ENCODE data around the gene FMN1. TPM values are rescaled to one million over a fixed set of nuclear protein-coding genes. Genes with fewer than 3 reads are reported as not detected.

Gene FMN1
- total RNA-seq, 4 donors from 2014 or later = 32.6 to 102 (median 63.0) TPM

- no peak overlapping the region for H3K4me3 ChIP-seq
Measured at GRCh38 chr15:33096134-33096533, 98.4 kb downstream of the FMN1 start.

GRCh38 chr15:33095641-33096040 lies 98.9 kb downstream of the FMN1 start:
- TF ChIP-seq CTCF (IDR thresholded peaks at IDR 0.05) (no peak), EP300 (IDR thresholded peaks at IDR 0.05; ENCODE audit: low read depth) (no peak), POLR2A (IDR thresholded peaks at IDR 0.05) (no peak), POLR2AphosphoS5 (IDR thresholded peaks at IDR 0.05) (no peak)
- 94 to 100% methylated on average over 2 of the region's 2 CpGs for WGBS, 2 donors (ENCODE audit: low coverage in 1 of 2)
- Histone ChIP-seq H3K27ac (no peak overlapping the region), H3K4me3 (no peak overlapping the region), H3K4me1 (peaks cover 0 to 29% (median 5%) of the 10 kb centered on the region in 4 donors), H3K9me3 (no peaks in the 10 kb centered on the region), H3K27me3 (no peaks in the 10 kb centered on the region), H3K36me3 (no peaks in the 10 kb centered on the region)
- intact Hi-C loops (cut with DNase I; ENCODE audit: low total_unique reads) = loop anchor here (10.0 kb wide), 1 partner anchor 59 kb away; no protein-coding TSS in a partner anchor
- in situ Hi-C loops (cut with MboI; ENCODE audit: low pct_ligation_motif_present in 1 of 4, low pct_unique_long_range_greater_than_20kb in 1 of 4, low sequenced_read_pairs in 3 of 4) = no loop called here
- DNase-seq = no peak

More at GRCh38 chr15:33096134-33096533, 98.4 kb downstream of the FMN1 start:
- intact Hi-C loops (cut with DNase I; ENCODE audit: low total_unique reads) = loop anchor here (10.0 kb wide), 1 partner anchor 59 kb away; no protein-coding TSS in a partner anchor
- WGBS, 2 donors (ENCODE audit: low coverage in 1 of 2) = 72 to 80% methylated on average over 1 to 3 of the region's 3 CpGs
- Histone ChIP-seq H3K9me3 (no peaks in the 10 kb centered on the region), H3K27me3 (no peaks in the 10 kb centered on the region), H3K36me3 (no peaks in the 10 kb centered on the region), H3K4me1 (peaks cover 0 to 24% (median 4%) of the 10 kb centered on the region in 4 donors), H3K27ac (no peak overlapping the region)
- no peak for TF ChIP-seq CTCF (IDR thresholded peaks at IDR 0.05)
- no peak for TF ChIP-seq EP300 (IDR thresholded peaks at IDR 0.05; ENCODE audit: low read depth)
- no peak for TF ChIP-seq POLR2A (IDR thresholded peaks at IDR 0.05)
- TF ChIP-seq POLR2AphosphoS5 (IDR thresholded peaks at IDR 0.05) = no peak
- in situ Hi-C loops (cut with MboI; ENCODE audit: low pct_ligation_motif_present in 1 of 4, low pct_unique_long_range_greater_than_20kb in 1 of 4, low sequenced_read_pairs in 3 of 4) = no loop called here
- DNase-seq = no peak

GRCh38 chr15:33094336-33094735 lies 100.2 kb downstream of the FMN1 start:
- Histone ChIP-seq H3K27me3 (no peaks in the 10 kb centered on the region), H3K4me3 (no peak overlapping the region), H3K9me3 (no peaks in the 10 kb centered on the region), H3K36me3 (no peaks in the 10 kb centered on the region), H3K27ac (no peak overlapping the region), H3K4me1 (peaks cover 0 to 42% (median 17%) of the 10 kb centered on the region in 4 donors)
- intact Hi-C loops (cut with DNase I; ENCODE audit: low total_unique reads) = loop anchor here (10.0 kb wide), 1 partner anchor 60 kb away; no protein-coding TSS in a partner anchor
- 27 to 36% methylated on average over 2 of the region's 2 CpGs for WGBS, 2 donors (ENCODE audit: low coverage in 1 of 2)
- in situ Hi-C loops (cut with MboI; ENCODE audit: low pct_ligation_motif_present in 1 of 4, low pct_unique_long_range_greater_than_20kb in 1 of 4, low sequenced_read_pairs in 3 of 4) = no loop called here
- TF ChIP-seq EP300 (IDR thresholded peaks at IDR 0.05; ENCODE audit: low read depth) = no peak
- no peak for TF ChIP-seq CTCF (IDR thresholded peaks at IDR 0.05)
- TF ChIP-seq POLR2A (IDR thresholded peaks at IDR 0.05) = no peak
- no peak for TF ChIP-seq POLR2AphosphoS5 (IDR thresholded peaks at IDR 0.05)
- no peak for DNase-seq

- intact Hi-C loops (cut with DNase I; ENCODE audit: low total_unique reads) = loop anchor here (10.0 kb wide), 1 partner anchor 62 kb away; no protein-coding TSS in a partner anchor
- Histone ChIP-seq H3K4me1 (peaks cover 0 to 52% (median 26%) of the 10 kb centered on the region in 4 donors), H3K27me3 (no peaks in the 10 kb centered on the region), H3K4me3 (no peak overlapping the region), H3K36me3 (no peaks in the 10 kb centered on the region), H3K9me3 (no peaks in the 10 kb centered on the region), H3K27ac (no peak overlapping the region)
- TF ChIP-seq EP300 (IDR thresholded peaks at IDR 0.05; ENCODE audit: low read depth) (no peak), POLR2AphosphoS5 (IDR thresholded peaks at IDR 0.05) (no peak), POLR2A (IDR thresholded peaks at IDR 0.05) (no peak), CTCF (IDR thresholded peaks at IDR 0.05) (no peak)
- 84 to 90% methylated on average over 2 of the region's 2 CpGs for WGBS, 2 donors (ENCODE audit: low coverage in 1 of 2)
- in situ Hi-C loops (cut with MboI; ENCODE audit: low pct_ligation_motif_present in 1 of 4, low pct_unique_long_range_greater_than_20kb in 1 of 4, low sequenced_read_pairs in 3 of 4) = no loop called here
- DNase-seq = no peak
Measured at GRCh38 chr15:33093222-33093621, 101.3 kb downstream of the FMN1 start.

Measured in transverse colon (tissue), 4 donors.